SK-N-SH (cell line): ENCODE results near the gene GNG13.

Experiments used
- CTCF ChIP-seq: fragments of 200-600 bp; sonication (generic); IDR thresholded peaks from 2 replicates; pipeline ENCODE4 v1.6.1; 2017; ENCODE audit warnings: antibody characterized with exemption, mild to moderate bottlenecking, moderate library complexity
- EP300 ChIP-seq, 2 experiments: IDR thresholded peaks; 2 replicates each; pipeline versions ENCODE4 v1.4.0 to v1.6.1; 2012; ENCODE audit warnings: borderline replicate concordance in 1 of 2, low read depth in 1 of 2, low read length in 1 of 2
- EZH2phosphoT487 ChIP-seq: fragments of 200-600 bp; sonication (generic); IDR thresholded peaks from 2 replicates; pipeline ENCODE4 v1.6.1; 2017; ENCODE audit warnings: low read depth, mixed run types, mild to moderate bottlenecking, antibody characterized with exemption, moderate library complexity, borderline replicate concordance
- FOXJ3 ChIP-seq: sonication (generic); formaldehyde crosslinking; IDR thresholded peaks from 2 replicates; pipeline ENCODE4 v1.5.1; 2020; ENCODE audit warnings: mild to moderate bottlenecking, missing genetic modification reagents
- IRF3 ChIP-seq: fragments of 150-350 bp; IDR thresholded peaks from 2 replicates; pipeline ENCODE4 v1.6.1; 2016; ENCODE audit warnings: mild to moderate bottlenecking, low read depth, low read length
- MAX ChIP-seq: IDR thresholded peaks from 2 replicates; pipeline ENCODE4 v1.4.0; 2012; ENCODE audit warnings: low read depth
- MXI1 ChIP-seq: IDR thresholded peaks from 2 replicates; pipeline ENCODE4 v1.6.1; 2012; ENCODE audit warnings: mild to moderate bottlenecking, low read depth, low read length, improper control_type of control experiment
- PBX3 ChIP-seq: IDR thresholded peaks from 2 replicates; pipeline ENCODE4; 2012
- POLR2AphosphoS5 ChIP-seq: IDR thresholded peaks from 2 replicates; pipeline ENCODE4 v1.6.1; 2012; ENCODE audit warnings: low read depth, low read length
- RCOR1 ChIP-seq: fragments of 150-350 bp; IDR thresholded peaks from 2 replicates; pipeline ENCODE4 v1.6.1; 2017; ENCODE audit warnings: antibody characterized with exemption, low read length
- REST ChIP-seq: IDR thresholded peaks from 2 replicates; pipeline ENCODE4 v1.6.1; 2012; ENCODE audit warnings: mild to moderate bottlenecking, low read depth, low read length, moderate library complexity
- TAF1 ChIP-seq: IDR thresholded peaks from 2 replicates; pipeline ENCODE4 v1.6.1; 2012; ENCODE audit warnings: low read depth, mild to moderate bottlenecking, low read length, moderate library complexity, borderline replicate concordance
- USF2 ChIP-seq: fragments of 150-350 bp; IDR thresholded peaks from 2 replicates; pipeline ENCODE4 v1.6.1; 2017; ENCODE audit warnings: antibody characterized with exemption, low read length, low read depth, borderline replicate concordance

GRCh38 chr16:790086-790485, 10.4 kb downstream of the GNG13 start:
- TF ChIP-seq POLR2AphosphoS5 (no peak), CTCF (no peak), REST (no peak), USF2 (no peak), FOXJ3 (CRISPR knock-in tag) (no peak), MAX (no peak), RCOR1 (no peak), EP300 (IDR thresholded peaks at IDR 0.05; ENCODE audit: borderline replicate concordance in 1 of 2, low read depth in 1 of 2, low read length in 1 of 2) (no peak), PBX3 (no peak), EZH2phosphoT487 (no peak), MXI1 (no peak), IRF3 (no peak), TAF1 (no peak)
